Effector memory CD4-positive, alpha-beta T cell (primary cell): ENCODE results near the gene TAS1R3.
A peak's percentile ranks its signal among the peaks of the same experiment; 100 is the strongest.

Source experiments
- DNase-seq, 3 donors: peaks; one replicate each; pipeline ENCODE4 v3.0.0-alpha.2; 2020
- H3K27ac ChIP-seq: 2 replicates; pipeline ENCODE4 v1.7.0; 2013; ENCODE audit warnings: mild to moderate bottlenecking, low read length, moderate library complexity; ENCODE audit not compliant: insufficient read depth, poor library complexity, severe bottlenecking
- H3K27me3 ChIP-seq: replicated peaks from 2 replicates; pipeline ENCODE4 v1.7.0; 2013; ENCODE audit warnings: mild to moderate bottlenecking, low read length; ENCODE audit not compliant: insufficient read depth, control insufficient read depth, poor library complexity, severe bottlenecking
- H3K36me3 ChIP-seq: 2 replicates; pipeline ENCODE4 v1.7.0; 2013; ENCODE audit warnings: mild to moderate bottlenecking, low read length, moderate library complexity; ENCODE audit not compliant: control insufficient read depth, insufficient read depth
- H3K4me1 ChIP-seq: 2 replicates; pipeline ENCODE4 v1.7.0; 2013; ENCODE audit warnings: low read length, mild to moderate bottlenecking; ENCODE audit not compliant: control insufficient read depth, insufficient read depth, poor library complexity, severe bottlenecking
- H3K4me3 ChIP-seq: 2 replicates; pipeline ENCODE4 v1.7.0; 2013; ENCODE audit warnings: low read length, low read depth, mild to moderate bottlenecking; ENCODE audit not compliant: insufficient read depth, poor library complexity, severe bottlenecking
- H3K9me3 ChIP-seq: 2 replicates; pipeline ENCODE4 v1.7.0; 2013; ENCODE audit warnings: mild to moderate bottlenecking, low read length, moderate library complexity; ENCODE audit not compliant: control insufficient read depth

Gene TAS1R3

GRCh38 chr1:1347026-1347595, 16.0 kb downstream of the TAS1R3 start:
- H3K4me1 ChIP-seq, result peaks cover 18% of the 10 kb centered on the region

GRCh38 chr1:1347663-1348419, 16.8 kb downstream of the TAS1R3 start:
- peaks cover 5% of the 10 kb centered on the region for H3K27me3 ChIP-seq
- no peaks in the 10 kb centered on the region for H3K9me3 ChIP-seq
- DNase-seq, result no peak
- H3K36me3 ChIP-seq, result no peaks in the 10 kb centered on the region
- H3K4me3 ChIP-seq, result peak overlapping the region; percentile 52
- H3K27ac ChIP-seq, result no peak overlapping the region
- H3K4me1 ChIP-seq, result peaks cover 18% of the 10 kb centered on the region

More at GRCh38 chr1:1347026-1347595, 16.0 kb downstream of the TAS1R3 start:
- Histone ChIP-seq H3K27ac (no peak overlapping the region), H3K27me3 (peaks cover under 1% of the 10 kb centered on the region), H3K9me3 (no peaks in the 10 kb centered on the region), H3K4me3 (no peak overlapping the region), H3K36me3 (no peaks in the 10 kb centered on the region)
- DNase-seq, result no peak

- H3K27ac ChIP-seq, result no peak overlapping the region
- H3K4me1 ChIP-seq, result peaks cover 20% of the 10 kb centered on the region
- H3K27me3 ChIP-seq, result peaks cover 13% of the 10 kb centered on the region
- no peaks in the 10 kb centered on the region for H3K9me3 ChIP-seq
- H3K4me3 ChIP-seq, result peak overlapping the region; percentile 52
- DNase-seq, result no peak
- no peaks in the 10 kb centered on the region for H3K36me3 ChIP-seq
Measured at GRCh38 chr1:1348420-1349255, 17.6 kb downstream of the TAS1R3 start.

- H3K9me3 ChIP-seq, result no peaks in the 10 kb centered on the region
- H3K4me1 ChIP-seq, result peaks cover 28% of the 10 kb centered on the region
- H3K27ac ChIP-seq, result peak within 1 kb of the TSS; percentile 70
- H3K36me3 ChIP-seq, result no peaks in the 10 kb centered on the region
- peak; percentile 48 to 66 (median 64) for DNase-seq
- peak within 1 kb of the TSS; percentile 60 for H3K4me3 ChIP-seq
- H3K27me3 ChIP-seq, result peaks cover 21% of the 10 kb centered on the region
Measured at GRCh38 chr1:1349256-1350012, 18.4 kb downstream of the TAS1R3 start, which contains the start of gene DVL1. Gene DVL1 (minus strand): TSS chr1:1349418. CDS start chr1:1349065, 353 bp downstream.

- no peak overlapping the region for H3K27ac ChIP-seq
- H3K9me3 ChIP-seq, result no peaks in the 10 kb centered on the region
- no peaks in the 10 kb centered on the region for H3K36me3 ChIP-seq
- H3K4me3 ChIP-seq, result no peak overlapping the region
- H3K27me3 ChIP-seq, result peaks cover 32% of the 10 kb centered on the region
- DNase-seq, result no peak
- H3K4me1 ChIP-seq, result peaks cover 35% of the 10 kb centered on the region
Measured at GRCh38 chr1:1351511-1352427, 20.7 kb downstream of the TAS1R3 start.

- H3K9me3 ChIP-seq, result no peaks in the 10 kb centered on the region
- H3K4me1 ChIP-seq, result peaks cover 26% of the 10 kb centered on the region
- DNase-seq, result no peak
- no peak overlapping the region for H3K27ac ChIP-seq
- H3K4me3 ChIP-seq, result no peak overlapping the region
- H3K36me3 ChIP-seq, result no peaks in the 10 kb centered on the region
- H3K27me3 ChIP-seq, result peaks cover 32% of the 10 kb centered on the region
Measured at GRCh38 chr1:1352786-1353388, 21.8 kb downstream of the TAS1R3 start.

GRCh38 chr1:1353389-1354151, 22.5 kb downstream of the TAS1R3 start:
- no peak overlapping the region for H3K4me3 ChIP-seq
- H3K27me3 ChIP-seq, result peaks cover 32% of the 10 kb centered on the region
- DNase-seq, result no peak
- H3K36me3 ChIP-seq, result no peaks in the 10 kb centered on the region
- H3K27ac ChIP-seq, result no peak overlapping the region
- H3K4me1 ChIP-seq, result peaks cover 24% of the 10 kb centered on the region
- no peaks in the 10 kb centered on the region for H3K9me3 ChIP-seq
